DMS 273 (cell line): ENCODE results near the gene UPK3B.
"Not testable (repeated sequence)": the region's sequence is repeated elsewhere in the genome, so short reads cannot be mapped to it uniquely, and the experiment has no call there.

Experiments
- DNase-seq: peaks from one replicate; lab custom pipeline; 2025; ENCODE audit not compliant: unreplicated experiment; lab: John Stamatoyannopoulos, UW

UPK3B gene

GRCh38 chr7:76509931-76510877, at the start of gene UPK3B:
Gene UPK3B (plus strand): TSS chr7:76510552. CDS start chr7:76510653, 101 bp downstream.
- DNase-seq: peak; percentile 82

GRCh38 chr7:76460767-76461166, 49.6 kb upstream of the UPK3B start:
- not testable (repeated sequence) for DNase-seq

GRCh38 chr7:76461464-76462101, 48.8 kb upstream of the UPK3B start, which contains the start of gene DTX2:
Gene DTX2 (plus strand): TSS chr7:76461709. CDS start chr7:76480510, 18,801 bp downstream.
- not testable (repeated sequence) for DNase-seq

GRCh38 chr7:76462271-76462882, 48.0 kb upstream of the UPK3B start:
- not testable (repeated sequence) for DNase-seq

GRCh38 chr7:76464959-76465358, 45.4 kb upstream of the UPK3B start:
- DNase-seq: not testable (repeated sequence)

GRCh38 chr7:76465950-76466349, 44.4 kb upstream of the UPK3B start:
- not testable (repeated sequence) for DNase-seq

- DNase-seq: not testable (repeated sequence)
Measured at GRCh38 chr7:76467743-76468404, 42.5 kb upstream of the UPK3B start.

GRCh38 chr7:76471556-76472221, 38.7 kb upstream of the UPK3B start:
- not testable (repeated sequence) for DNase-seq

GRCh38 chr7:76473097-76473496, 37.3 kb upstream of the UPK3B start:
- not testable (repeated sequence) for DNase-seq

- not testable (repeated sequence) for DNase-seq
Measured at GRCh38 chr7:76476280-76476679, 34.1 kb upstream of the UPK3B start.

- DNase-seq: not testable (repeated sequence)
Measured at GRCh38 chr7:76476742-76477474, 33.4 kb upstream of the UPK3B start.

GRCh38 chr7:76479628-76480027, 30.7 kb upstream of the UPK3B start:
- DNase-seq: not testable (repeated sequence)

GRCh38 chr7:76480403-76481253, 29.7 kb upstream of the UPK3B start:
- not testable (repeated sequence) for DNase-seq

GRCh38 chr7:76482660-76483059, 27.7 kb upstream of the UPK3B start:
- not testable (repeated sequence) for DNase-seq

- DNase-seq: not testable (repeated sequence)
Measured at GRCh38 chr7:76483081-76483480, 27.3 kb upstream of the UPK3B start.

GRCh38 chr7:76484456-76484855, 25.9 kb upstream of the UPK3B start:
- not testable (repeated sequence) for DNase-seq

- DNase-seq: not testable (repeated sequence)
Measured at GRCh38 chr7:76485822-76486610, 24.3 kb upstream of the UPK3B start.

GRCh38 chr7:76486618-76487017, 23.7 kb upstream of the UPK3B start:
- not testable (repeated sequence) for DNase-seq
